SK-N-SH (cell line): ENCODE measurements around the gene ESRRA. TPM values are rescaled to one million over a fixed set of nuclear protein-coding genes. Genes with fewer than 3 reads are reported as not detected.
A peak's percentile ranks its signal among the peaks of the same experiment; 100 is the strongest.

Experiments
- CTCF ChIA-PET: fragments of 300-600, 350-600 bp; formaldehyde crosslinking; extraction: SDS; loops from one replicate; lab custom pipeline; 2021; lab: Yijun Ruan, JAX
- POLR2A ChIA-PET: fragments of 350-600 bp; sonication (Branson Sonifier 250); formaldehyde crosslinking; extraction: SDS; loops from one replicate; lab custom pipeline; 2020; ENCODE audit warnings: antibody characterized with exemption, inconsistent platforms; lab: Yijun Ruan, JAX
- DNase-seq: peaks from one replicate; pipeline ENCODE4 v3.0.0; 2012
- H2AFZ ChIP-seq: fragments of 200-600 bp; sonication (generic); 2 replicates; pipeline ENCODE4 v1.8.1; 2016; ENCODE audit warnings: antibody characterized with exemption, mild to moderate bottlenecking, low read depth
- H3F3A ChIP-seq: fragments of 200-600 bp; sonication (generic); replicated peaks from 2 replicates; pipeline ENCODE3; 2016; ENCODE audit warnings: antibody characterized with exemption, mild to moderate bottlenecking; ENCODE audit not compliant: insufficient read depth
- H3K27ac ChIP-seq, 2 experiments: fragments of 200-500 bp in 1 of 2; fragments of 200-600 bp in 1 of 2; sonication (Bioruptor generic) in 1 of 2; sonication (generic), shearing (Covaris generic) in 1 of 2; 2 replicates each; pipeline versions ENCODE4 v1.5.1 to v1.6.1; 2014 to 2016; ENCODE audit warnings: low read depth in 2 of 2, inconsistent platforms in 1 of 2, low read length in 1 of 2, mild to moderate bottlenecking in 1 of 2, mixed read lengths in 1 of 2
- H3K27me3 ChIP-seq: fragments of 200-600 bp; sonication (generic), shearing (Covaris generic); 2 replicates; pipeline ENCODE4 v1.6.1; 2016; ENCODE audit warnings: mixed run types; ENCODE audit not compliant: insufficient read depth
- H3K36me3 ChIP-seq, 2 experiments: fragments of 200-500 bp in 1 of 2; fragments of 200-600 bp in 1 of 2; sonication (Bioruptor generic) in 1 of 2; sonication (generic) in 1 of 2; replicated peaks in 1 of 2; 2 replicates each; pipeline versions ENCODE3 to v1.5.1; 2014 to 2016; ENCODE audit warnings: low read length in 1 of 2, mild to moderate bottlenecking in 1 of 2; ENCODE audit not compliant: insufficient read depth in 2 of 2, control insufficient read depth in 1 of 2
- H3K4me1 ChIP-seq, 2 experiments: fragments of 200-500 bp in 1 of 2; fragments of 200-600 bp in 1 of 2; sonication (Bioruptor generic) in 1 of 2; sonication (generic), shearing (Covaris generic) in 1 of 2; 2 replicates each; pipeline versions ENCODE4 v1.5.1 to v1.6.1; 2014 to 2016; ENCODE audit warnings: low read depth in 1 of 2, low read length in 1 of 2, mixed run types in 1 of 2; ENCODE audit not compliant: insufficient read depth in 2 of 2, control insufficient read depth in 1 of 2
- H3K4me2 ChIP-seq: fragments of 200-600 bp; sonication (generic), shearing (Covaris generic); 2 replicates; pipeline ENCODE4 v1.6.1; 2017; ENCODE audit warnings: mixed run types
- H3K4me3 ChIP-seq, 2 experiments: fragments of 200-500 bp in 1 of 2; fragments of 200-600 bp in 1 of 2; sonication (Bioruptor generic) in 1 of 2; sonication (generic), shearing (Covaris generic) in 1 of 2; 2 replicates each; pipeline versions ENCODE4 v1.5.1 to v1.8.1; 2014 to 2016; ENCODE audit warnings: low read depth in 2 of 2, inconsistent platforms in 1 of 2, low read length in 1 of 2, mild to moderate bottlenecking in 1 of 2, mixed read lengths in 1 of 2, moderate library complexity in 1 of 2
- H3K79me2 ChIP-seq: fragments of 200-600 bp; sonication (generic); 2 replicates; pipeline ENCODE4 v1.8.1; 2017; ENCODE audit warnings: mild to moderate bottlenecking; ENCODE audit not compliant: insufficient read depth
- H3K9ac ChIP-seq: fragments of 200-600 bp; sonication (generic); 2 replicates; pipeline ENCODE4 v1.6.1; 2017; ENCODE audit warnings: mixed run types
- H3K9me2 ChIP-seq: fragments of 200-600 bp; sonication (generic); 2 replicates; pipeline ENCODE4 v1.6.1; 2017; ENCODE audit warnings: mixed run types
- H3K9me3 ChIP-seq: fragments of 200-600 bp; sonication (generic); 2 replicates; pipeline ENCODE4 v1.6.1; 2017; ENCODE audit warnings: mixed run types, mild to moderate bottlenecking, moderate library complexity
- H4K20me1 ChIP-seq: fragments of 200-600 bp; sonication (generic); 2 replicates; pipeline ENCODE4 v1.6.1; 2017; ENCODE audit warnings: mild to moderate bottlenecking, mixed run types; ENCODE audit not compliant: insufficient read depth
- CHD2 ChIP-seq: fragments of 150-350 bp; IDR thresholded peaks from 2 replicates; pipeline ENCODE4 v1.6.1; 2018; ENCODE audit warnings: low read length; ENCODE audit not compliant: partially characterized antibody
- ELF1 ChIP-seq: IDR thresholded peaks from 2 replicates; pipeline ENCODE4 v1.4.0; 2012
- EP300 ChIP-seq, 2 experiments: IDR thresholded peaks; 2 replicates each; pipeline versions ENCODE4 v1.4.0 to v1.6.1; 2012; ENCODE audit warnings: borderline replicate concordance in 1 of 2, low read depth in 1 of 2, low read length in 1 of 2
- FOXM1 ChIP-seq: IDR thresholded peaks from 2 replicates; pipeline ENCODE4 v1.4.0; 2012; ENCODE audit warnings: low read depth, mild to moderate bottlenecking
- GABPA ChIP-seq: IDR thresholded peaks from 2 replicates; pipeline ENCODE4 v1.4.0; 2012; ENCODE audit warnings: low read depth, mild to moderate bottlenecking
- GATA2 ChIP-seq: sonication (generic); formaldehyde crosslinking; IDR thresholded peaks from 2 replicates; pipeline ENCODE4 v1.5.0; 2020; ENCODE audit warnings: mild to moderate bottlenecking, missing genetic modification reagents
- JUND ChIP-seq: IDR thresholded peaks from 2 replicates; pipeline ENCODE4 v1.4.0; 2012
- MAX ChIP-seq: IDR thresholded peaks from 2 replicates; pipeline ENCODE4 v1.4.0; 2012; ENCODE audit warnings: low read depth
- MEF2A ChIP-seq: IDR thresholded peaks from 2 replicates; pipeline ENCODE4 v1.4.0; 2012; ENCODE audit warnings: low read depth, borderline replicate concordance
- MXI1 ChIP-seq: IDR thresholded peaks from 2 replicates; pipeline ENCODE4 v1.6.1; 2012; ENCODE audit warnings: mild to moderate bottlenecking, low read depth, low read length, improper control_type of control experiment
- NFIC ChIP-seq: IDR thresholded peaks from 2 replicates; pipeline ENCODE4 v1.4.0; 2012; ENCODE audit warnings: borderline replicate concordance
- POLR2AphosphoS5 ChIP-seq: IDR thresholded peaks from 2 replicates; pipeline ENCODE4 v1.6.1; 2012; ENCODE audit warnings: low read depth, low read length
- RCOR1 ChIP-seq: fragments of 150-350 bp; IDR thresholded peaks from 2 replicates; pipeline ENCODE4 v1.6.1; 2017; ENCODE audit warnings: antibody characterized with exemption, low read length
- REST ChIP-seq: IDR thresholded peaks from 2 replicates; pipeline ENCODE4 v1.6.1; 2012; ENCODE audit warnings: mild to moderate bottlenecking, low read depth, low read length, moderate library complexity
- RXRA ChIP-seq: IDR thresholded peaks from 2 replicates; pipeline ENCODE4 v1.4.0; 2012; ENCODE audit warnings: low read depth, mild to moderate bottlenecking, borderline replicate concordance
- SIN3A ChIP-seq: IDR thresholded peaks from 2 replicates; pipeline ENCODE4 v1.6.1; 2012; ENCODE audit warnings: low read depth, mild to moderate bottlenecking, low read length, moderate library complexity, borderline replicate concordance
- TCF12 ChIP-seq: IDR thresholded peaks from 2 replicates; pipeline ENCODE4 v1.4.0; 2012
- USF2 ChIP-seq: fragments of 150-350 bp; IDR thresholded peaks from 2 replicates; pipeline ENCODE4 v1.6.1; 2017; ENCODE audit warnings: antibody characterized with exemption, low read length, low read depth, borderline replicate concordance
- YY1 ChIP-seq: IDR thresholded peaks from 2 replicates; pipeline ENCODE4 v1.4.0; 2012; ENCODE audit warnings: low read depth, mild to moderate bottlenecking
- WGBS: methylation state at CpG from one replicate; pipeline ENCODE4 v1.1.6; 2017; ENCODE audit warnings: low lambda C conversion rate; 5-methylcytosine and 5-hydroxymethylcytosine counted together
- polyA plus RNA-seq, 3 experiments: library from polyadenylated mRNA; depleted of rRNA; stranded (reverse); fragments of >200 nt; gene quantifications; 2 replicates each; pipeline ENCODE4 v1.2.3, GENCODE V29; 2012
- TF ChIP-seq, protein P1 (sequence below): fragments of 150-350 bp; IDR thresholded peaks from 2 replicates; pipeline ENCODE4 v1.6.1; 2016; ENCODE audit warnings: mild to moderate bottlenecking, low read depth, low read length

The ESRRA gene
- polyA plus RNA-seq, 1 of the 3 experiments (the other 2 are of a cell fraction), result 27.8 TPM

- TF ChIP-seq FOXM1, result no peak
- TF ChIP-seq, protein P1, sequence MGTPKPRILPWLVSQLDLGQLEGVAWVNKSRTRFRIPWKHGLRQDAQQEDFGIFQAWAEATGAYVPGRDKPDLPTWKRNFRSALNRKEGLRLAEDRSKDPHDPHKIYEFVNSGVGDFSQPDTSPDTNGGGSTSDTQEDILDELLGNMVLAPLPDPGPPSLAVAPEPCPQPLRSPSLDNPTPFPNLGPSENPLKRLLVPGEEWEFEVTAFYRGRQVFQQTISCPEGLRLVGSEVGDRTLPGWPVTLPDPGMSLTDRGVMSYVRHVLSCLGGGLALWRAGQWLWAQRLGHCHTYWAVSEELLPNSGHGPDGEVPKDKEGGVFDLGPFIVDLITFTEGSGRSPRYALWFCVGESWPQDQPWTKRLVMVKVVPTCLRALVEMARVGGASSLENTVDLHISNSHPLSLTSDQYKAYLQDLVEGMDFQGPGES, result no peak
- TF ChIP-seq MEF2A, result no peak
- TF ChIP-seq YY1, result peak; percentile 52; the same call in 1 of the 2 replicates
- peak; percentile 76 for TF ChIP-seq ELF1
- no peak for TF ChIP-seq JUND
- TF ChIP-seq GATA2 (CRISPR knock-in tag), result no peak
- no peak for TF ChIP-seq TCF12
- peak; percentile 63 for TF ChIP-seq MXI1
- no peak for TF ChIP-seq RCOR1
- peak; percentile 31; the same call in 1 of the 2 replicates for TF ChIP-seq SIN3A
- TF ChIP-seq GABPA, result no peak
- peak; percentile 58; the same call in 1 of the 2 replicates for TF ChIP-seq POLR2AphosphoS5
- TF ChIP-seq RXRA, result no peak
Observed at GRCh38 chr11:64317961-64318765, 12.8 kb downstream of the ESRRA start, which contains the start of gene PRDX5 (continued).

DNA sequence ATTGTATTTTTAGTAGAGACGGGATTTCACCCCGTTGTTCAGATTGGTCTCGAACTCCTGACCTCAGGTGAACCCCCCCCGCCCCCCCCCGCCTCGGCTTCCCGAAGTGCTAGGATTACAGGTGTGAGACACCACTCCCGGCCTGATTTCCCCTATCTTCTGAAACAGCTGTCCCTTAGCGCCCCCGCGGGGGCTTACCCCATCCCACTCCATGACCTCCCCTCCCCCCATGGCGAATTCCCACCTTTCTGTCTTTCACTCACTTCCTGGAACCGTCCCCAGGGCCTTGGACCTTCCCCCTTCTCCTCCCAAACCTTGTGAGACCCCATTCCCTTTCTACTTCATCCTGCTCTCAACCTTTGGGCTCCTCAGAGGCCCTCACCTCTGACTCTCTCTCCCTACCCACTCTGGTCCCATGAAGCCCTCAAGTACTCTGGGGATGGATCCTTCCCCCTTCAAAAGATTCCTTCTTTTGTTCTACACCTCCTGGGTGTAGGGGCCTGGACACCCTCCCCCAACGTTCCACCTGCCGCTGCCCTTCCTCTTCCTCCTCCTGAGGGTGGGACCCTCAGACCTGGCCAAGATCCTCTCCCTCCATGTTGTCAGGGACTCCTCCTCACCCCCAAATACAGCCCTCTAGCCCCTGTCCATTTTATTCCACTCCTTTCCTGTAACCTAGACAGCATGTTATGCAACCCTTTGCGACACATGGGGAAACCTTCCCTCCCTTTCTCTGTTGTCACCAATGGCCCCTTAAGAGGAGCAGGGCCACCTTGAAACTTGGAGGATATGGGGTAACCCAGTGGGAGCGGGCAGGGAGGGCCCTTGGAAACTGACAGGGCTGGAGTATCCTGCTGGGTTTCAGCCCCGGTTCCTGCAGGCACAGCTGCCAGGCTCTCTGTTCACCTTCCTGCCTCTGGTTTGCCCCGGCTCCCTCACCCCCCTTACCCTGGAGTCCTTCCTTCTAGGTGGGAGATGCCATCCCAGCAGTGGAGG is 13.7 kb downstream of the ESRRA start:
- ChIA-PET POLR2A (interaction anchor here (0.7 to 2.3 kb wide), 5 partner anchors 15 to 93 kb away, joined by 3 to 18 read pairs (median 5); partner anchors contain the start of genes ESRRA, NUDT22 and TRPT1), CTCF (interaction anchor here (1.7 to 3.0 kb wide), 4 partner anchors 13 to 130 kb away, joined by 9 to 27 read pairs (median 10); partner anchors contain the start of gene ESRRA)
- no peaks in the 10 kb centered on the region for H4K20me1 ChIP-seq
- whole genome bisulfite sequencing, result 33% methylated on average over 17 of the region's 19 CpGs
- H3K9me3 ChIP-seq, result no peaks in the 10 kb centered on the region
- H3K27ac ChIP-seq, result peak overlapping the region; percentile 97 to 100; a peak in 3 of 4 replicates
- peak overlapping the region; percentile 91 for H3K9ac ChIP-seq
- H3K36me3 ChIP-seq, result peaks cover 0 to 30% of the 10 kb centered on the region in 2 experiments
- peaks cover 39% of the 10 kb centered on the region for H3K79me2 ChIP-seq
- H3K4me1 ChIP-seq, result peaks cover 0 to 15% of the 10 kb centered on the region in 2 experiments; a peak in 2 of 4 replicates
- H3K4me3 ChIP-seq, result peak overlapping the region; percentile 70 to 98
- H3F3A ChIP-seq, result peaks cover 6% of the 10 kb centered on the region
- H3K9me2 ChIP-seq, result no peaks in the 10 kb centered on the region
- DNase-seq, result no peak
- peak overlapping the region; percentile 91; the same call in 1 of the 2 replicates for H2AFZ ChIP-seq
- H3K4me2 ChIP-seq, result peak overlapping the region; percentile 88
- no peaks in the 10 kb centered on the region for H3K27me3 ChIP-seq
- no peak for TF ChIP-seq REST
- TF ChIP-seq TCF12, result no peak
- no peak for TF ChIP-seq MAX
- TF ChIP-seq, protein P1, result no peak
- no peak for TF ChIP-seq NFIC
- TF ChIP-seq GATA2 (CRISPR knock-in tag), result no peak
- no peak for TF ChIP-seq SIN3A
- no peak for TF ChIP-seq EP300 (IDR thresholded peaks at IDR 0.05; ENCODE audit: borderline replicate concordance in 1 of 2, low read depth in 1 of 2, low read length in 1 of 2)
- no peak for TF ChIP-seq ELF1
- TF ChIP-seq YY1, result no peak
- TF ChIP-seq USF2, result no peak
- no peak for TF ChIP-seq CHD2
